ENCODE results near the gene EPB41L4B.

Gene EPB41L4B

GRCh38 chr9:109163194-109163593 is 157.7 kb downstream of the EPB41L4B start (continued):
- TF ChIP-seq CSRNP3 (CRISPR knock-in tag; IDR thresholded peaks at IDR 0.05) (no peak), ZNF565 (CRISPR knock-in tag; conservative IDR thresholded peaks at IDR 0.05; ENCODE audit: low read depth) (no peak), TCF4 (CRISPR knock-in tag; IDR thresholded peaks at IDR 0.05; ENCODE audit: borderline replicate concordance) (no peak), ZNF70 (CRISPR knock-in tag; IDR thresholded peaks at IDR 0.05) (no peak)

GRCh38 chr9:109162677-109163076 is 158.2 kb downstream of the EPB41L4B start:
- no peak for TF ChIP-seq ZFP30 (CRISPR knock-in tag; IDR thresholded peaks at IDR 0.05)
- no peak for TF ChIP-seq CSRNP3 (CRISPR knock-in tag; IDR thresholded peaks at IDR 0.05)
- no peak for TF ChIP-seq ZFP3 (CRISPR knock-in tag; IDR thresholded peaks at IDR 0.05)
- no peak for TF ChIP-seq TOX (CRISPR knock-in tag; IDR thresholded peaks at IDR 0.05; ENCODE audit: borderline replicate concordance)
- TF ChIP-seq TSHZ2 (CRISPR knock-in tag; IDR thresholded peaks at IDR 0.05) = no peak
- no peak for TF ChIP-seq BACH2 (CRISPR knock-in tag; IDR thresholded peaks at IDR 0.05; ENCODE audit: borderline replicate concordance)
- no peak for TF ChIP-seq POU6F1 (CRISPR knock-in tag; IDR thresholded peaks at IDR 0.05; ENCODE audit: borderline replicate concordance, low read depth)
- no peak for TF ChIP-seq RARB (CRISPR knock-in tag; IDR thresholded peaks at IDR 0.05)
- TF ChIP-seq ARNTL (CRISPR knock-in tag; IDR thresholded peaks at IDR 0.05; ENCODE audit: borderline replicate concordance, low read depth) = no peak
- no peak for TF ChIP-seq ESRRG (CRISPR knock-in tag; IDR thresholded peaks at IDR 0.05)
- no peak for TF ChIP-seq ZNF8 (CRISPR knock-in tag; IDR thresholded peaks at IDR 0.05)
- no peak for TF ChIP-seq ZNF70 (CRISPR knock-in tag; IDR thresholded peaks at IDR 0.05)
- no peak for TF ChIP-seq CREB5 (CRISPR knock-in tag; IDR thresholded peaks at IDR 0.05; ENCODE audit: low read depth)
- no peak for TF ChIP-seq OSR1 (CRISPR knock-in tag; IDR thresholded peaks at IDR 0.05)
- TF ChIP-seq GLIS3 (CRISPR knock-in tag; IDR thresholded peaks at IDR 0.05) = no peak
- TF ChIP-seq PPARA (CRISPR knock-in tag; IDR thresholded peaks at IDR 0.05; ENCODE audit: borderline replicate concordance) = no peak
- ATAC-seq = no peak

- no peak for ATAC-seq
- no peak for TF ChIP-seq ZNF70 (CRISPR knock-in tag; IDR thresholded peaks at IDR 0.05)
- TF ChIP-seq ZNF565 (CRISPR knock-in tag; conservative IDR thresholded peaks at IDR 0.05; ENCODE audit: low read depth) = no peak
- no peak for TF ChIP-seq CSDC2 (CRISPR knock-in tag; IDR thresholded peaks at IDR 0.05)
- TF ChIP-seq BACH2 (CRISPR knock-in tag; IDR thresholded peaks at IDR 0.05; ENCODE audit: borderline replicate concordance) = no peak
- TF ChIP-seq PPARA (CRISPR knock-in tag; IDR thresholded peaks at IDR 0.05; ENCODE audit: borderline replicate concordance) = no peak
- no peak for TF ChIP-seq TCF4 (CRISPR knock-in tag; IDR thresholded peaks at IDR 0.05; ENCODE audit: borderline replicate concordance)
These were observed 159.4 kb downstream of the EPB41L4B start for GRCh38 chr9:109161471-109161870.

GRCh38 chr9:109159583-109159982 is 161.3 kb downstream of the EPB41L4B start:
- TF ChIP-seq POU6F1 (CRISPR knock-in tag; IDR thresholded peaks at IDR 0.05; ENCODE audit: borderline replicate concordance, low read depth) (no peak), TCF4 (CRISPR knock-in tag; IDR thresholded peaks at IDR 0.05; ENCODE audit: borderline replicate concordance) (no peak), SNAI2 (CRISPR knock-in tag; IDR thresholded peaks at IDR 0.05) (no peak), CSDC2 (CRISPR knock-in tag; IDR thresholded peaks at IDR 0.05) (no peak), PPARA (CRISPR knock-in tag; IDR thresholded peaks at IDR 0.05; ENCODE audit: borderline replicate concordance) (no peak), ZNF70 (CRISPR knock-in tag; IDR thresholded peaks at IDR 0.05) (no peak), ESRRG (CRISPR knock-in tag; IDR thresholded peaks at IDR 0.05) (no peak), CSRNP3 (CRISPR knock-in tag; IDR thresholded peaks at IDR 0.05) (no peak), ZFP30 (CRISPR knock-in tag; IDR thresholded peaks at IDR 0.05) (no peak)
- ATAC-seq = no peak
